SK-N-SH treated with all-trans-retinoic acid at 6 μM for 48 hours (cell line): ENCODE measurements around the gene FLT4.

Experiments used
- ATAC-seq: fragments of 200-7000 bp; cut with Tn5 transposase; 3 replicates; pipeline ENCODE4 v1.9.1; 2020; ENCODE audit warnings: mild to moderate bottlenecking, moderate library complexity
- ARNTL ChIP-seq: fragments of 450-650 bp; formaldehyde crosslinking; IDR thresholded peaks from 2 replicates; pipeline ENCODE4 v1.5.0; 2020; ENCODE audit warnings: low read depth, mild to moderate bottlenecking, moderate library complexity, borderline replicate concordance
- BACH2 ChIP-seq: fragments of 250-450 bp; sonication (Bioruptor Pico); IDR thresholded peaks from 2 replicates; pipeline ENCODE4 v1.9.0; 2021; ENCODE audit warnings: mild to moderate bottlenecking, borderline replicate concordance
- CREB5 ChIP-seq: fragments of 250-450 bp; sonication (Bioruptor Pico); IDR thresholded peaks from 2 replicates; pipeline ENCODE4 v1.5.1; 2020; ENCODE audit warnings: low read depth, mild to moderate bottlenecking, moderate library complexity
- CSDC2 ChIP-seq: fragments of 250-450 bp; sonication (Bioruptor Pico); IDR thresholded peaks from 2 replicates; pipeline ENCODE4 v1.5.0; 2020; ENCODE audit warnings: mild to moderate bottlenecking, moderate library complexity
- CSRNP3 ChIP-seq: fragments of 250-450 bp; sonication (Bioruptor Pico); IDR thresholded peaks from 2 replicates; pipeline ENCODE4 v1.5.1; 2021; ENCODE audit warnings: mild to moderate bottlenecking, moderate library complexity
- ESRRG ChIP-seq: fragments of 250-450 bp; sonication (Bioruptor Pico); IDR thresholded peaks from 2 replicates; pipeline ENCODE4 v1.6.1; 2021; ENCODE audit warnings: mild to moderate bottlenecking
- GLIS3 ChIP-seq: fragments of 250-450 bp; sonication (Bioruptor Pico); IDR thresholded peaks from 2 replicates; pipeline ENCODE4 v1.5.0; 2020; ENCODE audit warnings: mild to moderate bottlenecking, moderate library complexity
- ISL1 ChIP-seq: fragments of 250-450 bp; sonication (Bioruptor Pico); IDR thresholded peaks from 2 replicates; pipeline ENCODE4 v2.1.2; 2022; ENCODE audit warnings: mild to moderate bottlenecking, moderate library complexity
- OSR1 ChIP-seq: fragments of 250-450 bp; sonication (Bioruptor Pico); IDR thresholded peaks from 2 replicates; pipeline ENCODE4 v1.8.0; 2022; ENCODE audit warnings: moderate library complexity, mild to moderate bottlenecking, inconsistent platforms
- PATZ1 ChIP-seq: fragments of 250-450 bp; sonication (Bioruptor Pico); IDR thresholded peaks from 2 replicates; pipeline ENCODE4 v1.8.0; 2020; ENCODE audit warnings: mild to moderate bottlenecking, moderate library complexity, borderline replicate concordance
- POU6F1 ChIP-seq: fragments of 250-450 bp; sonication (Bioruptor Pico); IDR thresholded peaks from 2 replicates; pipeline ENCODE4 v1.8.0; 2021; ENCODE audit warnings: low read depth, mild to moderate bottlenecking, moderate library complexity, borderline replicate concordance
- PPARA ChIP-seq: fragments of 250-450 bp; sonication (Bioruptor Pico); IDR thresholded peaks from 2 replicates; pipeline ENCODE4 v1.5.0; 2020; ENCODE audit warnings: mild to moderate bottlenecking, borderline replicate concordance
- RARB ChIP-seq: fragments of 250-450 bp; sonication (Bioruptor Pico); IDR thresholded peaks from 2 replicates; pipeline ENCODE4 v1.8.0; 2021; ENCODE audit warnings: mild to moderate bottlenecking, moderate library complexity
- SNAI2 ChIP-seq: fragments of 250-450 bp; sonication (Bioruptor Pico); IDR thresholded peaks from 2 replicates; pipeline ENCODE4 v1.5.0; 2020; ENCODE audit warnings: mild to moderate bottlenecking, moderate library complexity
- TCF4 ChIP-seq: fragments of 250-450 bp; sonication (Bioruptor Pico); IDR thresholded peaks from 2 replicates; pipeline ENCODE4 v1.8.0; 2021; ENCODE audit warnings: mild to moderate bottlenecking, moderate library complexity, borderline replicate concordance
- TOX ChIP-seq: fragments of 250-450 bp; sonication (Bioruptor Pico); IDR thresholded peaks from 2 replicates; pipeline ENCODE4 v1.8.0; 2021; ENCODE audit warnings: mild to moderate bottlenecking, moderate library complexity, borderline replicate concordance
- TSHZ2 ChIP-seq: fragments of 250-450 bp; sonication (Bioruptor Pico); IDR thresholded peaks from 2 replicates; pipeline ENCODE4 v1.5.0; 2020; ENCODE audit warnings: mild to moderate bottlenecking, moderate library complexity
- ZC3H10 ChIP-seq: fragments of 250-450 bp; sonication (Bioruptor Pico); IDR thresholded peaks from 2 replicates; pipeline ENCODE4 v1.5.1; 2021; ENCODE audit warnings: mild to moderate bottlenecking, moderate library complexity
- ZFP3 ChIP-seq: fragments of 250-450 bp; sonication (Bioruptor Pico); IDR thresholded peaks from 2 replicates; pipeline ENCODE4 v1.5.0; 2020; ENCODE audit warnings: mild to moderate bottlenecking, moderate library complexity
- ZFP30 ChIP-seq: fragments of 450-650 bp; formaldehyde crosslinking; IDR thresholded peaks from 2 replicates; pipeline ENCODE4 v1.5.0; 2022; ENCODE audit warnings: mild to moderate bottlenecking, moderate library complexity
- ZNF70 ChIP-seq: fragments of 450-650 bp; formaldehyde crosslinking; IDR thresholded peaks from 2 replicates; pipeline ENCODE4 v1.5.0; 2020; ENCODE audit warnings: mild to moderate bottlenecking, moderate library complexity
- ZNF8 ChIP-seq: fragments of 450-650 bp; formaldehyde crosslinking; IDR thresholded peaks from 2 replicates; pipeline ENCODE4 v1.5.0; 2020; ENCODE audit warnings: mild to moderate bottlenecking, moderate library complexity

Gene FLT4

GRCh38 chr5:180689775-180690174 lies 40.4 kb upstream of the FLT4 start:
- ATAC-seq, result no peak
- TF ChIP-seq GLIS3 (CRISPR knock-in tag), result no peak
- TF ChIP-seq PPARA (CRISPR knock-in tag), result no peak
- no peak for TF ChIP-seq ESRRG (CRISPR knock-in tag)
- TF ChIP-seq ZNF70, result no peak
- no peak for TF ChIP-seq BACH2 (CRISPR knock-in tag)
- TF ChIP-seq SNAI2 (CRISPR knock-in tag), result no peak
- no peak for TF ChIP-seq ISL1 (CRISPR knock-in tag)
- TF ChIP-seq CSDC2, result no peak
- no peak for TF ChIP-seq CREB5 (CRISPR knock-in tag)
- TF ChIP-seq ARNTL (CRISPR knock-in tag), result no peak
- no peak for TF ChIP-seq ZFP30 (CRISPR knock-in tag)
- no peak for TF ChIP-seq ZNF8 (CRISPR knock-in tag)
- TF ChIP-seq ZC3H10, result no peak
- no peak for TF ChIP-seq TOX (CRISPR knock-in tag)
- no peak for TF ChIP-seq RARB (CRISPR knock-in tag)

- TF ChIP-seq CREB5 (CRISPR knock-in tag) (no peak), OSR1 (CRISPR knock-in tag) (no peak), BACH2 (CRISPR knock-in tag) (no peak), ESRRG (CRISPR knock-in tag) (no peak), GLIS3 (CRISPR knock-in tag) (no peak), ZFP3 (CRISPR knock-in tag) (no peak), ZNF70 (no peak), TSHZ2 (CRISPR knock-in tag) (no peak), SNAI2 (CRISPR knock-in tag) (no peak), TOX (CRISPR knock-in tag) (no peak), ARNTL (CRISPR knock-in tag) (no peak), POU6F1 (CRISPR knock-in tag) (no peak), RARB (CRISPR knock-in tag) (no peak), CSDC2 (no peak), PPARA (CRISPR knock-in tag) (no peak), ZFP30 (CRISPR knock-in tag) (no peak), CSRNP3 (CRISPR knock-in tag) (no peak)
- no peak for ATAC-seq
Measured at GRCh38 chr5:180689071-180689694, 39.8 kb upstream of the FLT4 start.

- no peak for ATAC-seq
- TF ChIP-seq CSDC2 (no peak), TCF4 (CRISPR knock-in tag) (no peak), BACH2 (CRISPR knock-in tag) (no peak), ZNF8 (CRISPR knock-in tag) (no peak), PPARA (CRISPR knock-in tag) (no peak), SNAI2 (CRISPR knock-in tag) (no peak), RARB (CRISPR knock-in tag) (no peak), TSHZ2 (CRISPR knock-in tag) (no peak), PATZ1 (CRISPR knock-in tag) (no peak), TOX (CRISPR knock-in tag) (no peak)
Measured at GRCh38 chr5:180688330-180689070, 39.1 kb upstream of the FLT4 start.
